ENCODE results near the gene RHBDL1. TPM values are rescaled to one million over a fixed set of nuclear protein-coding genes. Genes with fewer than 3 reads are reported as not detected.
A peak's percentile ranks its signal among the peaks of the same experiment; 100 is the strongest.

RHBDL1 gene
- total RNA-seq, 2 donors from 2014 or later: 0.67 to 1.3 TPM

GRCh38 chr16:668519-669171 is 6.8 kb upstream of the RHBDL1 start:
- peaks cover 0 to 23% of the 10 kb centered on the region in 2 donors for H3K4me1 ChIP-seq
- no peaks in the 10 kb centered on the region for H3K9me3 ChIP-seq
- TF ChIP-seq CTCF (IDR thresholded peaks at IDR 0.05): no peak
- H3K27ac ChIP-seq: peak overlapping the region; percentile 90 to 92
- H3K27me3 ChIP-seq: no peaks in the 10 kb centered on the region
- no peak for DNase-seq (ENCODE audit: low spot score)
- H3K4me3 ChIP-seq: peak overlapping the region; percentile 99 to 100
- peaks cover 44% of the 10 kb centered on the region for H3K36me3 ChIP-seq

GRCh38 chr16:669666-670065 is 5.8 kb upstream of the RHBDL1 start:
- no peak for TF ChIP-seq CTCF (IDR thresholded peaks at IDR 0.05)
- no peaks in the 10 kb centered on the region for H3K9me3 ChIP-seq
- H3K27ac ChIP-seq: no peak overlapping the region
- peaks cover 0 to 30% of the 10 kb centered on the region in 2 donors for H3K4me1 ChIP-seq
- no peaks in the 10 kb centered on the region for H3K27me3 ChIP-seq
- no peak for DNase-seq (ENCODE audit: low spot score)
- H3K36me3 ChIP-seq: peaks cover 44% of the 10 kb centered on the region
- H3K4me3 ChIP-seq: no peak overlapping the region

GRCh38 chr16:670485-671352 is 4.8 kb upstream of the RHBDL1 start:
- no peaks in the 10 kb centered on the region for H3K27me3 ChIP-seq
- no peak for TF ChIP-seq CTCF (IDR thresholded peaks at IDR 0.05)
- no peak for DNase-seq (ENCODE audit: low spot score)
- peaks cover 0 to 40% of the 10 kb centered on the region in 2 donors for H3K4me1 ChIP-seq
- no peaks in the 10 kb centered on the region for H3K9me3 ChIP-seq
- no peak overlapping the region for H3K27ac ChIP-seq
- H3K4me3 ChIP-seq: no peak overlapping the region
- H3K36me3 ChIP-seq: peaks cover 44% of the 10 kb centered on the region

- no peak for DNase-seq (ENCODE audit: low spot score)
- TF ChIP-seq CTCF (IDR thresholded peaks at IDR 0.05): no peak
- Histone ChIP-seq H3K4me3 (no peak overlapping the region), H3K27me3 (no peaks in the 10 kb centered on the region), H3K4me1 (peaks cover 0 to 47% of the 10 kb centered on the region in 2 donors), H3K36me3 (peaks cover 44% of the 10 kb centered on the region), H3K9me3 (no peaks in the 10 kb centered on the region), H3K27ac (no peak overlapping the region)
Measured at GRCh38 chr16:671353-672131, 3.9 kb upstream of the RHBDL1 start.

GRCh38 chr16:672371-672770 is 3.1 kb upstream of the RHBDL1 start:
- Histone ChIP-seq H3K27me3 (no peaks in the 10 kb centered on the region), H3K27ac (no peak overlapping the region), H3K9me3 (no peaks in the 10 kb centered on the region), H3K36me3 (peaks cover 44% of the 10 kb centered on the region), H3K4me3 (no peak overlapping the region), H3K4me1 (peaks cover 0 to 43% of the 10 kb centered on the region in 2 donors)
- no peak for DNase-seq (ENCODE audit: low spot score)
- no peak for TF ChIP-seq CTCF (IDR thresholded peaks at IDR 0.05)

All from right atrium auricular region (tissue), 2 donors.